ENCODE measurements around the gene PTGES2. TPM values are rescaled to one million over a fixed set of nuclear protein-coding genes. Genes with fewer than 3 reads are reported as not detected.

Gene PTGES2
- 85.7 and 122 TPM in 2 replicates for total RNA-seq (2014; rRNA removed; shearing (Covaris generic))

GRCh38 chr9:128127568-128127989, at the start of gene PTGES2:
TSS of gene PTGES2 (minus strand) at chr9:128127729. CDS start at chr9:128127717, 12 bp downstream.
- in situ Hi-C loops (cut with HindIII; ENCODE audit: low sequenced_read_pairs) = no loop called here
- DNase-seq (ENCODE audit: low spot score) = peak; percentile 82

- DNase-seq (ENCODE audit: low spot score) = no peak
These were observed 48.2 kb upstream of the PTGES2 start for GRCh38 chr9:128175726-128176125.

GRCh38 chr9:128175102-128175563, 47.6 kb upstream of the PTGES2 start:
- in situ Hi-C loops (cut with HindIII; ENCODE audit: low sequenced_read_pairs) = no loop called here
- DNase-seq (ENCODE audit: low spot score) = no peak

More at GRCh38 chr9:128175726-128176125, 48.2 kb upstream of the PTGES2 start:
- in situ Hi-C loops (cut with HindIII; ENCODE audit: low sequenced_read_pairs) = no loop called here

GRCh38 chr9:128174062-128174461, 46.5 kb upstream of the PTGES2 start:
- in situ Hi-C loops (cut with HindIII; ENCODE audit: low sequenced_read_pairs) = no loop called here
- no peak for DNase-seq (ENCODE audit: low spot score)

- in situ Hi-C loops (cut with HindIII; ENCODE audit: low sequenced_read_pairs) = no loop called here
- no peak for DNase-seq (ENCODE audit: low spot score)
These were observed 42.4 kb upstream of the PTGES2 start for GRCh38 chr9:128169925-128170324.

GRCh38 chr9:128169492-128169891, 42.0 kb upstream of the PTGES2 start:
- in situ Hi-C loops (cut with HindIII; ENCODE audit: low sequenced_read_pairs) = no loop called here
- DNase-seq (ENCODE audit: low spot score) = peak; percentile 43

GRCh38 chr9:128168731-128169308, 41.3 kb upstream of the PTGES2 start:
- in situ Hi-C loops (cut with HindIII; ENCODE audit: low sequenced_read_pairs) = no loop called here

GRCh38 chr9:128167209-128167608, 39.7 kb upstream of the PTGES2 start:
- no peak for DNase-seq (ENCODE audit: low spot score)
- in situ Hi-C loops (cut with HindIII; ENCODE audit: low sequenced_read_pairs) = no loop called here

More at GRCh38 chr9:128168731-128169308, 41.3 kb upstream of the PTGES2 start:
- peak; percentile 82 for DNase-seq (ENCODE audit: low spot score)

- no peak for DNase-seq (ENCODE audit: low spot score)
- in situ Hi-C loops (cut with HindIII; ENCODE audit: low sequenced_read_pairs) = no loop called here
These were observed 38.6 kb upstream of the PTGES2 start for GRCh38 chr9:128166169-128166568.

GRCh38 chr9:128164307-128164885, 36.9 kb upstream of the PTGES2 start:
- in situ Hi-C loops (cut with HindIII; ENCODE audit: low sequenced_read_pairs) = no loop called here

GRCh38 chr9:128163523-128164306, 36.2 kb upstream of the PTGES2 start:
- in situ Hi-C loops (cut with HindIII; ENCODE audit: low sequenced_read_pairs) = no loop called here
- DNase-seq (ENCODE audit: low spot score) = no peak

More at GRCh38 chr9:128164307-128164885, 36.9 kb upstream of the PTGES2 start:
- no peak for DNase-seq (ENCODE audit: low spot score)

- in situ Hi-C loops (cut with HindIII; ENCODE audit: low sequenced_read_pairs) = no loop called here
- DNase-seq (ENCODE audit: low spot score) = no peak
These were observed 35.5 kb upstream of the PTGES2 start for GRCh38 chr9:128163027-128163515.

GRCh38 chr9:128162215-128163026, 34.9 kb upstream of the PTGES2 start:
- peak; percentile 32 for DNase-seq (ENCODE audit: low spot score)
- in situ Hi-C loops (cut with HindIII; ENCODE audit: low sequenced_read_pairs) = no loop called here

GRCh38 chr9:128161215-128161902, 33.8 kb upstream of the PTGES2 start:
- in situ Hi-C loops (cut with HindIII; ENCODE audit: low sequenced_read_pairs) = no loop called here
- peak; percentile 39 for DNase-seq (ENCODE audit: low spot score)

- DNase-seq (ENCODE audit: low spot score) = peak; percentile 33
- in situ Hi-C loops (cut with HindIII; ENCODE audit: low sequenced_read_pairs) = no loop called here
These were observed 33.1 kb upstream of the PTGES2 start for GRCh38 chr9:128160603-128160987.

GRCh38 chr9:128159784-128160602, 32.5 kb upstream of the PTGES2 start, which contains the start of gene BBLN:
TSS of gene BBLN (plus strand) at chr9:128160265. CDS start at chr9:128160408, 143 bp downstream.
- peak; percentile 95 for DNase-seq (ENCODE audit: low spot score)
- in situ Hi-C loops (cut with HindIII; ENCODE audit: low sequenced_read_pairs) = no loop called here

GRCh38 chr9:128159522-128159783, 31.9 kb upstream of the PTGES2 start:
- DNase-seq (ENCODE audit: low spot score) = no peak
- in situ Hi-C loops (cut with HindIII; ENCODE audit: low sequenced_read_pairs) = no loop called here

Measured in G401 (cell line).